GM19372 (cell line): ENCODE measurements around the gene NAALADL1.
"Not testable (repeated sequence)": the region's sequence is repeated elsewhere in the genome, so short reads cannot be mapped to it uniquely, and the experiment has no call there.

Source experiments
- ATAC-seq: cut with Tn5 transposase; IDR thresholded peaks from one replicate; pipeline ENCODE4 v1.9.1; 2021; ENCODE audit warnings: mild to moderate bottlenecking, low read depth, moderate library complexity; ENCODE audit not compliant: unreplicated experiment

Gene NAALADL1

DNA sequence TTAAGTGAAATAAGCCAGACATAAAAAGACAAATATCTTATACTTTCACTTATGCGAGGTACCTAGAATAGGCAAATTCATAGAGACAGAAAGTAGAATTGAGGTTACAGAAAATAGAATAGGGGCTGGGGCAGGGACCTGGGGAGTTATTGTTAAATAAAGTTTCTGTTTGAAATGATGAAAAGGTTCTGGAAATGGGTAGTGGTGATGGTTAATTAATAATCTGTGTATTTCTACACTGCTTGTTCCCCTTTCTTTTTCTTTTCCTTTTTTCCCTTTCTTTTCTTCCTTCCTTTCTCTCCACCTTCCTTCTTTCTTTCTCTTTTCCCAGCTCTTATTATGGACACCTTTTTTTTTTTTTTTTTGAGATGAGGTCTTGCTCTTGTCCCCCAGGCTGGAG, 2.8 kb downstream of the NAALADL1 start:
- no peak for ATAC-seq

DNA sequence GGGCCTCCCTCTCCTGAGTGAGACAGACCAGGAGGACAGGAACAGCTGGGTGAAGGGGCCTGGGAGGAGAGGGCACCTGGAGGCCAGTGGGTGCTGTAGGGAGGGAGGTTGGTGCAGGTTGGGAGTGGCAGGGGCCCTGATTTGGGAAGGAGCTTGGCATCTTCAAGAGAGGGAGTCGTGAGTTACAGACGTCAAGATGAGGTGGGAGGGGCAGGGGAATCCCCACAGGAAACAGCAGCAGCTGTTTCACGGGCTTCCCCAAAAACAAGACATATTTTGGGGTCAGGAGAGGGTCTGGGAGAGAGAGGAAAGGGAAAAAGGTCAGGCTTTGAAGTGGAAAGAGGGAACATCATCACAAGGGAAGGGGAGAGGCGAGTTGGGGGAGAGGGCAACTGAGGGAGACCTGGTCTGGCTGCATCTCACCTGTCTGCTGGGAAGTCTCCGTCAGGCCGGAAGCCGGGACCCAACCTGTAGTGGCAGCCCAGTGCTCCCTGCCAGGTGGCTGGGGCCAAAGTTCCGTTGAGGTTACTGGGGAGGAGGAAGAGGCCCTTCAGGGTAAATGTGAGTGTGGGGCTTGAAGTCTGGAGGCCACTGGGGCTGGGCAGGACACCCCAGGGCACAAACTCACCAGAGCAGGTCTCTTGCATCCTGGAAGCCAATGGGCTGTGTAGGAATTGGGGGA, 4.4 kb downstream of the NAALADL1 start:
- ATAC-seq, result no peak

DNA sequence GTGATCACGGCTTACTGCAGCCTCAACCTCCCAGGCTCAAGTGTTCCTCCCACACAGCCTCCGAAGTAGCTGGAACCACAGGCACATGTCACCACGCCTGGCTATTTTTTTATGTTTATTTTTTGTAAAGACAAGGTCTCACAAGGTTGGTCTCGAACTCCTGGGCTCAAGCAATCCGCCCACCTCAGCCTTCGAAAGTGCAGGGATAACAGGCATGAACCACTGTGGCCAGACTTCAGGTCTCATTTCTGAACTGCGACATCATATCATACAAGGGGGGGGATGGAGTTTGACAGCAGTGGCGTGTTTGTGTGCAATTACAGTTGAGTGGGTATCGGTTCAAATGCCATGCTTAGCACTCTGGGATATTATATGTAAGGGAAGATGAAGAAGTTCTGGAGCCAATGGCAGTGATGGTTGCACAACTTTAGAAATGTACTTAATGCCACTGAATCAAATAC, 6.9 kb downstream of the NAALADL1 start:
- ATAC-seq, result no peak

DNA sequence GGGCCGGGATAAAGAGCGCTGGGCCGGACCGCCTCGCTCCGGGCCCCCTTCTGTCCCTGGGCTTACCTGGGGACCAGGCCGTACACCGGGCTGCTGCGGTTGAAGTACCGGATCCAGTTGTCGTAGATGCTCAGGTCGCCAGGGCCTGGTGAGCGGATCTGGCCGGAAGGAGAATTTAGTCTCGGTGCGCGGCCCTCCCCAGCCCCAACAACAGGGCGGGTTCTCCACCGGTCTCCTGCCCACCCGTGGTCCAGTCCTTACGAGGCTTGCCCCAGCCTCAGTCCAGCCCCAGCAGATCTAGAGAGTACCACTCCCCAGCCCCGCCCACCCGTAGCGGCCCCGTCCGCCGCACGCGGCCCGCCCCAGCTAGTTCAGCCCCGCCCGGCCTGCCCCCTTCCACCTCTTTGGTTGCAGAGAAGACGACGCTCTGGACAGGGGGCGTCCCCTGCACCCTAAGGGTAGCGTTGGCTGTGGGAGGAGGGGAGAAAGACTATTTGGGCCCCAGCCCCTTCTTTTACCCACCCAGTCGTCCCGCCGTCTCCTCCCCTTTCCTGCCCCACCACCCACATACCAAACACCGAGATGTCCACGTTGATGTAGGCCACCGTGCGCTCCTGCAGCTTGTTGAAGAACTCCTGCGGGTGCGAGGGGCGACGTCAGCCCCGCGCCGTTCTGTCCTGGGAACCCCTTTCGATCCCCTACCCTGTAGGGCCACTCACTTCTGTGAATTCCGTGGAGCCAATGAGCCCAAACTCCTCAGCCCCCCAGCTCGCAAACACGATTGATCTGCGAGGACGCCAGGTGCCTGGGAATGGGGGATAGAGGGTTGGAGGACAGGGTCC, 10.6 kb downstream of the NAALADL1 start:
- no peak for ATAC-seq

DNA sequence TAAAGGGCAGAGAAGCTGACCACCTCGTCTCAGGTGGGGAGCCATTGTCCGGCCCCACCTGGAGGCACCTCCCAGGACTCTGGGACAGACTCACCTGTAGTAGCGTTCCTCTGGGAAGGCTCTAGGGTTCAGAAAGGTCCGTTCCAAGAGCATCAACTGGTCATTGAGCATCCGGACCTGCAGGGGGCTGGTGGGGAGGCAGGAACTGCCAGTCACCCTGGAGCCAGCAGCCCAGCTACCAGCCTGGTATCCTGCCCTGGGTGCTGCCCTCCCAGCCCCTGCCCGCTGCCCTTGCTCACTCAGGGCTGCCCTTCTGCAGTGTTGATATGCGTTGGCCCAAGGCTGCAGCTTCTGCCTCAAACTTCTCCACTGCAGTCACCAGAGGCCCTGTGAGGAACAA, 12.6 kb downstream of the NAALADL1 start:
- ATAC-seq, result no peak

DNA sequence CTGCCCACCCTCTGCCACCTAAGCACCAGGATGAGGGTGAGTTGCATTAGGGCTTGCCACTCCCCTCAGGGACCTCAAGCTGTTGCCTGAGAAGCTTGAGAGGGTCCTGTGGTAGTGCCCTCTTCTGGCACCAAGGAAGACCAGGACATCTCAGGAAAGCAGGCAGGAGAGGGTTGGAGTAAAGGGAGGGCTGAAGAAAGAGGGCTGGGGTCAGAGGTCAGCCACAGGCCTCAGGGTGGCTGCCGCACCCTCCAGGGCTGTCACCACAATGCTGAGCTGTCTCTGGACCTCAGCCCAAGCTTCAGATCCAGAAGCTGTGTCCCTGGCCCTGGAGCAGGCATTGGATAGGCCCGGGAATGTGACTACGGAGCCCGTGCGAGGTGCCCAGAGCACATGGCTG, 13.3 kb downstream of the NAALADL1 start:
- no peak for ATAC-seq

DNA sequence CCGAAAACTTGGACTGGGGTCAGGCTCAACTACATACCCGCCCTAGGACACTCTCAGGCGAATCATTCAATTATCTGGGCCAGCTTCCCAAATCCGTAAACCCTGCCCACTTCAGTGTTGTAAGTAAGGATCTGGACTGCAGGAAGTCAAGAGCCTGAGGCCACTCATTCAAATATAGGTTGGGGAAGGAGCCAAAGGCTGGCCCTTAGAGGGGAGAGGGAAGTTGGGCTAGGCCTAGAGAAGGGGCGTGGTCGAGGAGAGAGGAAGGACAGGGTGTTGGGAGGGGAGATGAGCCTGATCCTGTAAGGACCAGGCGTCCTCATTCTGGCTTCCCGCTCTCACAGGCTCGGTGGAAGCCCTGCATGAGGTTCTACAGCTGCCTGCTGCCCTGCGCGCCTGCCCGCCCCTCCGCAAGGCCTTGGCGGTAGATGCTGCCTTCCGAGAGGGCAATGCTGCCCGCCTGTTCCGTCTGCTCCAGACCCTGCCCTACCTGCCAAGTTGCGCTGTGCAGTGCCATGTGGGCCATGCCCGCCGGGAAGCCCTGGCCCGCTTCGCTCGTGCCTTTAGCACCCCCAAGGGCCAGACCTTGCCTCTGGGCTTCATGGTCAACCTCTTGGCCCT, 14.4 kb downstream of the NAALADL1 start:
- no peak for ATAC-seq

DNA sequence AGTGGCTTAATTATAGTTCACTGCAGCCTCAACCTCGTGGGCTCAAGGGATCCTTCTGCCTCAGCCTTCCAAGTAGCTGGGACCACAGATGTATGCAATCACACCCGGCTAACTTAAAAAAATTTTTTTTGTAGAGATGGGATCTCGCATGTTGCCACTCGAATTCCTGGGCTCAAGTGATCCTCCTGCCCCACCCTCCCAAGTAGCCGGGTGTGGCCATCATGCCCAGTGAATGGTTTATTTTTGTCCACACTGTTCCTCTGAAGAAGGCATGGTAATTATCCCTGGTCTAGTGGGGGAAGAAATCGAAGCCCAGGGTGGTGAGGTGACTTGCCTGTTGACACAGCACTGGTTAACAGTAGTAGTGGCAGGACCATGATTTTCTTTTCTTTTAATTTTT, 15.5 kb downstream of the NAALADL1 start:
- no peak for ATAC-seq

DNA sequence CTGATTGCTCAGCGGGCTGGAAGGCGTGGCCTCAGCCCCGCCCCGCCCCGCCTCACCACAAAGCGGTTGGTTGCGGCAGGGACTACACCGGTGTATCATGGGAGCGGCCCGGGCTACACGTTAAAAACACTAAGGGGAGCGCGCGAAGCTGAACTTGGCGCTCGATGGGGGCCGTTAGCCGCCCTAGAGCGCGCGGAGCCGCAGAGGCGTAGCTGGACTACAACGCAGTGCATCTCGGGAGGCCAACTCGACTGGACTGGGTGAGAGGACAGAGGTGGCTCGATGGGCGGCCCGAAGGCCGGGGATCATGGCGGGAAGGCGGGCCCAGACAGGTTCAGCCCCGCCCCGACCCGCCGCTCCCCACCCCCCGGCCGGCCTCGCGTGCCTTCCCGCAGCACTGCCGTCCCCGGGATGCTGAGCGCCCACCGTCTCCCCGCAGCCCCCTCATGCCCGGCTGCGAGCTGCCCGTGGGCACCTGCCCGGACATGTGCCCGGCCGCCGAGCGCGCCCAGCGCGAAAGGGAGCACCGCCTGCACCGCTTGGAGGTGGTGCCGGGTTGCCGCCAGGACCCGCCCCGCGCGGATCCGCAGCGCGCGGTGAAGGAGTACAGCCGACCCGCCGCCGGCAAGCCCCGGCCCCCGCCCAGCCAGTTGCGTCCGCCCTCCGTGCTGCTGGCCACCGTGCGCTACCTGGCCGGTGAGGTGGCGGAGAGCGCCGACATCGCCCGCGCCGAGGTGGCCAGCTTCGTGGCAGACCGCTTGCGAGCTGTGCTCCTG, 17.3 kb downstream of the NAALADL1 start, which contains the start of gene SAC3D1:
Gene SAC3D1, plus strand, starts transcription at position 364 of the 776 bp plus-strand sequence. Its CDS starts 83 bp downstream, at position 447.
- peak; percentile 84 for ATAC-seq

DNA sequence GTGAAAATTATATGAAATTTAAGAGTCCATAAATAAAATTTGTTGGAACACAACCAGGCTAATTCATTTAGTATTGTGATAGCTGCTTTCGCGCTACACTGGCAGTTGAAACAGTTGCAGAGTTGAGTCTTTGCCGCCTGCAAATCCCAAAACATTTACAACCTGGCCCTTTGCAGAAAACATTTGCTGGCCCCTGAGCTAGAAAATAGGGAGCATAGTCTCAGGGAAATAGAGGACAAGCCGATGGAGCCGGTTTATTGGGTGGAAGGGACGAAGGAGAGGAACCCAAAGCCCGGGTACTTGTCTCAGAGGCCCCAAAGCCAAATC, 17.9 kb downstream of the NAALADL1 start:
- ATAC-seq, result no peak

DNA sequence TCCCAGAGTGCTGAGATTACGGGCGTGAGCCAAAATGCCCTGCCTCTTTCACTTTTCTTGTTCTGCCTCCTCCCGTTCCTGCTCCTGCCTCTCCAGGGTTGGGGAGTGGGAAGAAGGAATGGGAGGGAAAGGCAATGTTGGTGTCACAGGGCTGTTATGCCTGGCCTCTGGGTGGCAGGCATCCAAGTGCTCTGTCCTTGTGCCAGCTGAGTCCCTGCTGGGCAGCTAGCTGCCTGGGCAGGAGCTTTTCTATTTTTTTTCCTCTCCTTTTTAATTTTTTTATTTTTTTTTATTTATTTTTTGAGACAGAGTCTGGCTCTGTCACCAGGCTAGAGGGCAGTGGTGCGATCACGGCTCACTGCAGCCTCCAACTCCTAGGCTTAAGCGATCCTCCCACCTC, 21.4 kb downstream of the NAALADL1 start:
- ATAC-seq, result no peak

DNA sequence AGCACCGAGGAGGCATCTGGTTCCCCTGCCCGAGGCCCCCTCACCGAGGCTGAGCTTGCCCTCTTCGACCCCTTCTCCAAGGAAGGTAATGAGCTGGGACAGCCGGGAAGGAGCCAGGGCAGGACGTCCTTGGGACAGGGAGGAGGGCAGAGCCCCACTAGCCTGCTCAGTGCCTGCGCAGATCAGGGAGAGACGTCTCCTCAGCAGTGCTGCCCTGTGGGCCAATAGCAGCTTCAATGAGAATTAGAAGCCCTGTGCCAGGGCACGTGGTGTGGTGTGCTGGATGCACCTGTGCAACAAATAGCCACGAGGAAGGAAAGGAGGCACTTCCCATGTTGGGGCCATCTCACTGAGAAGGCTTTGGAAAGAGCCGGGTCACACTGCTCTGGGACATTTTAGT, 22.8 kb downstream of the NAALADL1 start:
- ATAC-seq, result no peak

DNA sequence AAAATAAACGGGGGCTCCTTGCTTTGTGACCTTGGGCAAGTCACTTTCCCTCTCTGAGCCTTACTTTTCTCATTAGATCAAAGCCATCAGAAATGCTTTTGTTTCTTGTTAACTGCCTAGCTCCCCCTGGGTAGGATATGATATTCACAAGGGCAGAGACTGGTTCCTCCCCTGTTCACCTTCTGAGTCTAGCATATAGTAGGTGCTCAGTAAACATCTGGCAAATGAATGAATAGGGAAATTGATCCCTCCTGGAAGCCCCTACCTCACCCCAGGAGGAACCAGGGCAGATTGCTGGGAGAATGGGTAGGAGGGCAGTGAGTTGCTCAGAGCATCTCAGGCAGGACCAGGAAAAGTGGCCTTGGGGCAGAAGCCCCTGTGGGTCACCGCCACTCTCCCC, 23.9 kb downstream of the NAALADL1 start:
- no peak for ATAC-seq

DNA sequence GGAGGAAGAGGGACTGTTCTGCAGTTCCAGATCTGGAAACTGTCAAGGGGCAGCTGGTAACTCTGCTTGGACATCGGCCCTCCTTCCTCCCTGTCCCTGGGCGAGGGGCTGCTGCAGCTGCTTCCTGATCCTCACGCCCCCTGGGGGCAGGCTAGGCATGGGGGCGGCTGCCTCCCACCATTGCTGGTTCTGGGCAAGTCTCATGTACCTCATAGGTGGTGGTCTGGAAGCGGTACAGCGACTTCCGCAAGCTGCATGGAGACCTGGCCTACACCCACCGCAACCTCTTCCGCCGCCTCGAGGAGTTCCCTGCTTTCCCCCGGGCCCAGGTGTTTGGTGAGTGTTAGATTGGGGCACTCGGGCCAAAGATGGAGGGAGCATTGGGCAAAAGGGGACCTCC, 26.1 kb downstream of the NAALADL1 start:
- ATAC-seq, result no peak

DNA sequence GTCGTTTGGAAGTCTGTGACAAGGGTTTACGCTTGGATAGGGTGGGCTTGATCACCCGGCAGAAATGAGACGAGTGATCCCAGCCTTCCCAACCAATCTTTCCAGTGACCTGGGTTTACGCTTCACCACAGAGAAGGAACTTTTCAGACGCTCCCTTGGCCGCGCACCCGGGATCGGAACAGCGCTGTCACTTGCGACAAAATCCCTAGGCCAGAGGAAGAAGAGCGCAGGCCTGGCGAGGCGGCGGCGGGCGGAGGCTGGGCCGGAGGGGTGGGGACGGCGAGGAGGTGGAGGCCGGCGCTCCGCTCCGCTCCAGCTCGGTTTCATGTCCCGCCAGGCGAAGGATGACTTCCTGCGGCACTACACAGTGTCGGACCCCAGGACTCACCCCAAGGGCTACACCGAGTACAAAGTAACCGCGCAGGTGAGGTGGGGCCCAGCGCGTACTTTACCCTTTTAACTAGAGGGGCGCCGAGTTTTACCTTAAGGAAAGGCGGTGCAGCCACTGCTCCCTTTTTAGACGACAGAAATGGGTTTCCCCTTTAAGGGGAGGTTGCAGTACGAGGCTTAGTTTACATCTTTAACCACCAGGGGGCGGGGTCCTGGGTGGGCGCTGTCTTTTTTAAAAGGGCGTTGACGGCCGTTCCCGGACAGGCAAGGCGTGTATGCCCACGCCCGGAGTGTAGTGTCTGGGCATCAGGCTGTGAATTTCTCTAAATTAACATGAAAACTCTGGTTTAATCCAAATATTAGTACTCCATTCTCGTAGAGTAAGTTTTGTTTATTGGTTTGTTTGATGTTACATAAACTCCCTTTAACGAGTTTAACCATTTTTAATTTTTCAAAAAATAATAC, 30.9 kb downstream of the NAALADL1 start, which contains the start of gene SNX15:
Gene SNX15, plus strand, starts transcription at position 227 of the 855 bp plus-strand sequence. Its CDS starts 99 bp downstream, at position 326.
- ATAC-seq, result peak; percentile 84

DNA sequence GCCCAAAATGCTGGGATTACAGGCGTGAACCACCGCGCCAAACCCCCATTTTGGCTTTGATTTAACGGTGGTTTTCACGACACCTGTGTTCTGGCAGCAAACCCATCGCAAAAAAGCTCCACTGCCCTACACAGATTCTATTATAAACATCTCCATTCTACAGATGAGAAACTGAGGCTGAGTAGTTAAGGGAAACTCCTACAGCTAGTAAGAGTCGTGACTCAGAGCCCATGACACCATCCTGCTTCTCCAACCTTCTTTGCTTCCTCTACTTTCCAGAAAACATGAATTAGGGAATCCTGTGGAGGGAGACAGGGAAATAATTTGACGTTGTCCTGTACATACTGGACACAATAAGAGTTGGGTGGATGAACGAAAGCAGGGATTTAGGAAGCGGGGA, 31.5 kb downstream of the NAALADL1 start:
- ATAC-seq, result no peak

DNA sequence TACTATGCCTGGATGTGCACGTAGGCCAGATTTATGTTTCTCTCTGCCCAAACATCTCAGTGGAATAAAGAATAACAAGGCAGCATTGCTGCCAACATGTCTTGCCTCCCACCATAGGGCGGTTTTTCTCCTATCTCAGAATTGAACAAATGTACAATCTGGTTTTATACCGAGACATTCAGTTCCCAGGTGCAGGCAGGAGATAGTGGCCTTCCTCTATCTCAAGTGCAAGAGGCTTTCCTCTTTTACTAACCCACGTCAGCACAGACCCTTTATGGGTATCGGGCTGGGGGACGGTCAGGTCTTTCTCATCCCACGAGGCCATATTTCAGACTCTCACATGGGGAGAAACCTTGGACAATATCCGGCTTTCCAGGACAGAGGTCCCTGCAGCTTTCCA, 34.9 kb downstream of the NAALADL1 start:
- not testable (repeated sequence) for ATAC-seq

DNA sequence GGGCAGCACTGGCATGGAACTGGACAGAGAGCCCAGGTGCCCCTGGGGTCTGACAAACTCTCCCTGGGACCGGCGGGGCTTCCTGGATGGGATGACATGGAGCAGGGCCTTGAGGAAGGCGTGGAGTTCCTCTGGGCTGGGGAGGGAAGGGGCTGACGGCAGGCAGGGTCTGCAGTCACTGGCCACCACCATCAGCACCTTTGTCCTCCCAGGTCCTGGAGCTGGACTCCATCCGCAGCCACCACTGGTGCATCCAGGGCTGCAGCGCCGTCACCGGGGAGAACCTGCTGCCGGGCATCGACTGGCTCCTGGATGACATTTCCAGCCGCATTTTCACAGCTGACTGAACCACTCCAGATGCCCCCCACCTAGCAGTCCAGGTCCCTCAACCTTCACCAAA, 36.8 kb downstream of the NAALADL1 start:
- no peak for ATAC-seq

DNA sequence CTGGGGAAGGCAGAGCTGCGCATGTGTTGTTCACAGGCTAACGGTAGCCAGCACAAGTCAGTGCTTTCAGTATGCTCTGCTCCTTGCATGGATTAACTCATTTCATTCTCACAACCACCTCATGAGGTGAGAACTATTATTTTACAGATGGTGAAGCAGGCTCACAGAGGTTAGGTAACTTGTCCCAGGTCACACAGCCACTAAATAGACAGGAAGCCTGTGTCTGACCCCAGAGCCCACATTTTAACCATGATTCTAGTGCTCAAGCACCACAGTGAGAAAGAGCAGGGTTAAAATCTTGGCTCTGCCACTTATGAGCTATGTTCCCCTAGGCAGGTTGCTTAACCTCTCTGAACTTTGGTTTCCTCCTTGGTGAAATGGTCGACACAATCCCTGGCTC, 37.4 kb downstream of the NAALADL1 start:
- ATAC-seq, result no peak

DNA sequence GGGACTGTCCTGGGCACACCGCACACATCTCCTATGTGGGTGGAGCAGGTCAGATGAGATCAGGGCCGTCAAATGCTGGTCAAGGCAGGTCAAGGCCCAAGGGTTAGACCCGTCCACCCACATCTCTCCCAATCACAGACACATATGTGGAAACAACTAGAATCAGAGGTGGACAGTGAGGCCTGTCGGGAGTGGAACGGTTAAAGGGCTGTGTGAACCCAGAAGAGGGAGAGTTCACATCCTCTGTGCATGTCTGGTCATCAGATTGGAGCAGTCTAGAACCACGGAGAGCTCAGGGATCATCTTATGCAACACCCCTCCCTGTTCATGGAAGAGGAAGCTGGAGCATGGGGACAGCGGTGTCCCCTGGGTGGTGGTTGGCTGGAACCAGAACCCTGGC, 38.5 kb downstream of the NAALADL1 start:
- no peak for ATAC-seq
